B cell (primary cell): ENCODE data around the gene OTUD5. TPM values are rescaled to one million over a fixed set of nuclear protein-coding genes. Genes with fewer than 3 reads are reported as not detected.
"Not testable (repeated sequence)": the region's sequence is repeated elsewhere in the genome, so short reads cannot be mapped to it uniquely, and the experiment has no call there.

Experiments used
- ATAC-seq: fragments of 200-7000 bp; cut with Tn5 transposase; one replicate; pipeline ENCODE4 v1.10.0; 2021; ENCODE audit warnings: low read depth, mild to moderate bottlenecking, moderate number of reproducible peaks, moderate library complexity
- CTCF ChIA-PET: fragments of 350-600 bp; sonication (Branson Sonifier 250); formaldehyde crosslinking; loops from one replicate; lab custom pipeline; 2021; ENCODE audit warnings: antibody characterized with exemption, inconsistent platforms; lab: Charles Lee
- POLR2A ChIA-PET: fragments of 350-600 bp; sonication (Branson Sonifier 250); formaldehyde crosslinking; loops from one replicate; lab custom pipeline; 2021; ENCODE audit warnings: antibody characterized with exemption; lab: Charles Lee
- DNase-seq: peaks from one replicate; pipeline ENCODE4 v3.0.0; 2013
- H2AFZ ChIP-seq: 2 replicates; pipeline ENCODE4 v1.6.1; 2012; ENCODE audit warnings: mild to moderate bottlenecking, low read depth, low read length; ENCODE audit not compliant: insufficient read depth, poor library complexity, severe bottlenecking
- H3K27ac ChIP-seq, 2 donors: 1 replicate in 1 of 2; 2 replicates in 1 of 2; pipeline ENCODE4 v1.5.1; 2012 to 2013; ENCODE audit warnings: low read length in 2 of 2, mild to moderate bottlenecking in 2 of 2, moderate library complexity in 1 of 2
- H3K27me3 ChIP-seq, 4 experiments: fragments of 200-600 bp in 1 of 4; sonication (generic) in 1 of 4; replicated peaks in 1 of 4; 1 replicate in 2 of 4; 2 replicates in 2 of 4; pipeline versions ENCODE4 v1.6.1 to v1.7.0; 2013 to 2016; ENCODE audit warnings: low read length in 3 of 4, mild to moderate bottlenecking in 2 of 4, mixed read lengths in 1 of 4, moderate library complexity in 1 of 4; ENCODE audit not compliant: insufficient read depth in 4 of 4, control insufficient read depth in 3 of 4; ENCODE audit errors: control extremely low read depth in 1 of 4
- H3K36me3 ChIP-seq, 2 experiments: replicated peaks in 1 of 2; 1 replicate in 1 of 2; 2 replicates in 1 of 2; pipeline versions ENCODE4 v1.6.1 to v1.7.1; 2013; ENCODE audit warnings: low read length in 1 of 2; ENCODE audit not compliant: insufficient read depth in 2 of 2, control insufficient read depth in 1 of 2; ENCODE audit errors: control extremely low read depth in 1 of 2, extremely low read depth in 1 of 2
- H3K4me1 ChIP-seq, 2 donors: fragments of 200-600 bp in 1 of 2; sonication (generic) in 1 of 2; 1 replicate in 1 of 2; 2 replicates in 1 of 2; pipeline versions ENCODE4 v1.5.1 to v1.6.1; 2013 to 2017; ENCODE audit warnings: low read length in 2 of 2; ENCODE audit not compliant: control insufficient read depth in 2 of 2, insufficient read depth in 2 of 2
- H3K4me2 ChIP-seq: replicated peaks from 2 replicates; pipeline ENCODE3; 2012; ENCODE audit warnings: mild to moderate bottlenecking, low read depth, low read length; ENCODE audit not compliant: poor library complexity, severe bottlenecking
- H3K4me3 ChIP-seq, 5 experiments: fragments of 200-600 bp in 1 of 5; sonication (generic) in 1 of 5; 1 replicate in 3 of 5; 2 replicates in 2 of 5; pipeline versions ENCODE4 v1.5.1 to v1.7.0; 2011 to 2016; ENCODE audit warnings: low read length in 4 of 5, mild to moderate bottlenecking in 4 of 5, low read depth in 2 of 5, control low read depth in 1 of 5, moderate library complexity in 1 of 5; ENCODE audit not compliant: insufficient read depth in 1 of 5; ENCODE audit errors: control extremely low read depth in 1 of 5, extremely low read depth in 1 of 5
- H3K79me2 ChIP-seq: fragments of 200-600 bp; sonication (generic); one replicate; pipeline ENCODE4 v1.6.0; 2016; ENCODE audit warnings: low read length; ENCODE audit not compliant: control insufficient read depth, insufficient read depth
- H3K9ac ChIP-seq: fragments of 200-600 bp; sonication (generic); 2 replicates; pipeline ENCODE4 v1.6.1; 2017; ENCODE audit warnings: mild to moderate bottlenecking, low read length, moderate library complexity
- H3K9me3 ChIP-seq, 3 donors: one replicate each; pipeline versions ENCODE4 v1.6.1 to v1.7.1; 2013; ENCODE audit warnings: low read length in 2 of 3; ENCODE audit not compliant: control insufficient read depth in 2 of 3, insufficient read depth in 1 of 3; ENCODE audit errors: control extremely low read depth in 1 of 3
- H4K20me1 ChIP-seq: 2 replicates; pipeline ENCODE4 v1.6.0; 2012; ENCODE audit warnings: mild to moderate bottlenecking, low read length; ENCODE audit not compliant: insufficient read depth, control insufficient read depth, poor library complexity, severe bottlenecking
- H3K27ac Mint-ChIP-seq: one replicate; pipeline ENCODE4 v1.8.0; 2021; ENCODE audit warnings: mixed read lengths
- H3K27me3 Mint-ChIP-seq: one replicate; pipeline ENCODE4 v1.8.0; 2021; ENCODE audit warnings: mixed read lengths
- H3K4me1 Mint-ChIP-seq: one replicate; pipeline ENCODE4 v1.8.0; 2021; ENCODE audit warnings: mixed read lengths
- H3K4me3 Mint-ChIP-seq: one replicate; pipeline ENCODE4 v1.8.0; 2021; ENCODE audit warnings: mixed read lengths
- H3K9me3 Mint-ChIP-seq: one replicate; pipeline ENCODE4 v1.8.0; 2022; ENCODE audit warnings: mixed read lengths; ENCODE audit not compliant: insufficient read depth
- EZH2 ChIP-seq: IDR thresholded peaks from 2 replicates; pipeline ENCODE4 v1.6.1; 2012; ENCODE audit warnings: borderline replicate concordance, low read depth, mild to moderate bottlenecking, moderate library complexity, low read length; ENCODE audit not compliant: insufficient read depth, poor library complexity, severe bottlenecking
- WGBS: methylation state at CpG from one replicate; pipeline ENCODE4 v1.1.5; 2013; ENCODE audit warnings: missing lambda C conversion rate; ENCODE audit not compliant: insufficient coverage; 5-methylcytosine and 5-hydroxymethylcytosine counted together
- intact Hi-C: fragments of 100-400 bp; cut with micrococcal nuclease; formaldehyde crosslinking; loops from one replicate; pipeline ENCODE4 v1.10.0; 2022
- polyA plus RNA-seq: library from polyadenylated mRNA; depleted of rRNA; stranded (reverse); fragments of >200 nt; gene quantifications from 2 replicates; pipeline ENCODE4 v1.2.3, GENCODE V29; 2012
- total RNA-seq, 2 donors: library from RNA; stranded (reverse); fragments of 120-200 nt in 1 of 2; gene quantifications; 1 replicate in 1 of 2; 2 replicates in 1 of 2; pipeline versions ENCODE4 v1.2.3 to v1.2.4, GENCODE V29; 2013 to 2022
- TF ChIP-seq, protein P1 (sequence below): fragments of 200-600 bp; IDR thresholded peaks from one replicate; pipeline ENCODE4 v1.8.0; 2022; ENCODE audit warnings: antibody characterized with exemption, mild to moderate bottlenecking

The OTUD5 gene
- total and polyA plus RNA-seq, 2 donors (not counting 1 experiment from before 2014, with no cell fraction given): 105 to 116 TPM

DNA sequence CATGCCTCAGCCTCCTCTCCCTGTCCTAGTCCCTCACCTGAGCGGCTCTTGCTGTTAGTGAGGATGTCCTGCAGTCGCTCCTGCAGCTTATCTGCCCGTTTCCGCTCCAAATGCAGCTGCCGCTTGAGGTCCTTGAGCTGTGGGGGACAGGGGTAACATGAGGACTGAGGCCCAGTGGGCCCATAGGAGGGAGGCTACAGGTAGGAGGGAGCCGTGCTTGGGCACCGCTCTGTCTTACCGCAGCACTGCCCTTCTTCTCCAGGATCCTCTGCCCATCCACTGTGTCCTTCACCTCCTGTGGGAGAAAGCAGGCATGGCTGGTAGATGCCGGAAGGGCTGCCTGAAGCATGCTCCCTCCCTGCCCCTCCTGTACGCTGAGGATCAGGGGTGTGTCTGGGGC is 23.8 kb upstream of the OTUD5 start:
- no peak for TF ChIP-seq EZH2
- TF ChIP-seq, protein P1, sequence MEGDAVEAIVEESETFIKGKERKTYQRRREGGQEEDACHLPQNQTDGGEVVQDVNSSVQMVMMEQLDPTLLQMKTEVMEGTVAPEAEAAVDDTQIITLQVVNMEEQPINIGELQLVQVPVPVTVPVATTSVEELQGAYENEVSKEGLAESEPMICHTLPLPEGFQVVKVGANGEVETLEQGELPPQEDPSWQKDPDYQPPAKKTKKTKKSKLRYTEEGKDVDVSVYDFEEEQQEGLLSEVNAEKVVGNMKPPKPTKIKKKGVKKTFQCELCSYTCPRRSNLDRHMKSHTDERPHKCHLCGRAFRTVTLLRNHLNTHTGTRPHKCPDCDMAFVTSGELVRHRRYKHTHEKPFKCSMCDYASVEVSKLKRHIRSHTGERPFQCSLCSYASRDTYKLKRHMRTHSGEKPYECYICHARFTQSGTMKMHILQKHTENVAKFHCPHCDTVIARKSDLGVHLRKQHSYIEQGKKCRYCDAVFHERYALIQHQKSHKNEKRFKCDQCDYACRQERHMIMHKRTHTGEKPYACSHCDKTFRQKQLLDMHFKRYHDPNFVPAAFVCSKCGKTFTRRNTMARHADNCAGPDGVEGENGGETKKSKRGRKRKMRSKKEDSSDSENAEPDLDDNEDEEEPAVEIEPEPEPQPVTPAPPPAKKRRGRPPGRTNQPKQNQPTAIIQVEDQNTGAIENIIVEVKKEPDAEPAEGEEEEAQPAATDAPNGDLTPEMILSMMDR: no peak
- H2AFZ ChIP-seq: no peak overlapping the region
- Mint-ChIP-seq H3K27ac (no peak overlapping the region), H3K4me3 (no peak overlapping the region), H3K27me3 (no peaks in the 10 kb centered on the region), H3K9me3 (no peaks in the 10 kb centered on the region), H3K4me1 (no peaks in the 10 kb centered on the region)
- no peak overlapping the region for H3K9ac ChIP-seq
- ChIA-PET CTCF (interaction anchor here (1.7 kb wide), 1 partner anchor 9 kb away, joined by 4 read pairs; no protein-coding TSS in a partner anchor), POLR2A (no interaction called here)
- 100% methylated on average over 1 of the region's 10 CpGs for WGBS
- H3K4me1 ChIP-seq: no peaks in the 10 kb centered on the region
- H4K20me1 ChIP-seq: no peaks in the 10 kb centered on the region
- H3K4me2 ChIP-seq: no peak overlapping the region
- H3K4me3 ChIP-seq: no peak overlapping the region
- H3K27me3 ChIP-seq: no peaks in the 10 kb centered on the region
- intact Hi-C loops: no loop called here
- ATAC-seq: no peak
- no peak for DNase-seq
- peaks cover 0 to 40% of the 10 kb centered on the region in 2 experiments for H3K36me3 ChIP-seq
- no peak overlapping the region for H3K27ac ChIP-seq
- no peaks in the 10 kb centered on the region for H3K79me2 ChIP-seq
- H3K9me3 ChIP-seq: no peaks in the 10 kb centered on the region

- H3K4me2 ChIP-seq, H4K20me1 ChIP-seq, H3K27ac ChIP-seq, DNase-seq, POLR2A ChIA-PET, H2AFZ ChIP-seq, H3K4me1 ChIP-seq, H3K4me3 ChIP-seq, H3K9me3 ChIP-seq, H3K9me3 Mint-ChIP-seq, intact Hi-C loops, H3K27me3 ChIP-seq, H3K9ac ChIP-seq, H3K4me3 Mint-ChIP-seq, H3K27ac Mint-ChIP-seq, ATAC-seq, H3K27me3 Mint-ChIP-seq, H3K4me1 Mint-ChIP-seq, H3K79me2 ChIP-seq: not testable (repeated sequence)
- peaks cover 0 to 44% of the 10 kb centered on the region in 2 experiments for H3K36me3 ChIP-seq
- CTCF ChIA-PET: interaction anchor here (1.7 kb wide), 1 partner anchor 8 kb away, joined by 4 read pairs; no protein-coding TSS in a partner anchor
- WGBS: no CpG with 5 or more reads among the region's 10 CpGs
These were observed 22.9 kb upstream of the OTUD5 start for GRCh38 chrX:48980341-48980740.
